Subcutaneous abdominal adipose tissue (tissue), 5 donors: ENCODE measurements around the gene MOXD1.

Experiments used
- H3K27ac ChIP-seq: one replicate; pipeline ENCODE4 v1.7.0; 2013; ENCODE audit warnings: low read depth, mild to moderate bottlenecking, inconsistent platforms, low read length, moderate library complexity
- H3K27me3 ChIP-seq, 5 donors: one replicate each; pipeline ENCODE4 v1.7.0; 2013; ENCODE audit warnings: low read length in 5 of 5, inconsistent platforms in 1 of 5; ENCODE audit not compliant: control insufficient read depth in 5 of 5, insufficient read depth in 4 of 5
- H3K36me3 ChIP-seq, 5 donors: one replicate each; pipeline ENCODE4 v1.7.0; 2013; ENCODE audit warnings: low read length in 5 of 5; ENCODE audit not compliant: control insufficient read depth in 5 of 5, insufficient read depth in 5 of 5
- H3K4me1 ChIP-seq, 5 donors: one replicate each; pipeline ENCODE4 v1.7.0; 2013; ENCODE audit warnings: low read length in 5 of 5, mild to moderate bottlenecking in 3 of 5, moderate library complexity in 1 of 5; ENCODE audit not compliant: control insufficient read depth in 5 of 5, insufficient read depth in 5 of 5
- H3K4me3 ChIP-seq, 5 donors: one replicate each; pipeline ENCODE4 v1.7.0; 2013; ENCODE audit warnings: low read length in 5 of 5, low read depth in 1 of 5
- H3K9ac ChIP-seq, 5 donors: one replicate each; pipeline ENCODE4 v1.7.0; 2013; ENCODE audit warnings: low read length in 5 of 5, mild to moderate bottlenecking in 4 of 5, moderate library complexity in 3 of 5
- H3K9me3 ChIP-seq, 5 donors: one replicate each; pipeline ENCODE4 v1.7.0; 2013; ENCODE audit warnings: low read length in 5 of 5; ENCODE audit not compliant: control insufficient read depth in 5 of 5
- donor health status: healthy.
- donor health status: healthy.
- donor health status: healthy.
- donor health status: healthy.
- donor health status: healthy.

The MOXD1 gene

GRCh38 chr6:132253211-132253610 lies 148.1 kb downstream of the MOXD1 start:
- H3K4me3 ChIP-seq = no peak overlapping the region
- H3K27ac ChIP-seq = no peak overlapping the region
- H3K27me3 ChIP-seq = no peaks in the 10 kb centered on the region
- H3K4me1 ChIP-seq = no peaks in the 10 kb centered on the region
- H3K36me3 ChIP-seq = no peaks in the 10 kb centered on the region
- peaks cover 0 to 4% (median 0%) of the 10 kb centered on the region in 5 donors for H3K9me3 ChIP-seq
- H3K9ac ChIP-seq = no peak overlapping the region

- H3K4me1 ChIP-seq = no peaks in the 10 kb centered on the region
- H3K27me3 ChIP-seq = no peaks in the 10 kb centered on the region
- H3K4me3 ChIP-seq = no peak overlapping the region
- H3K27ac ChIP-seq = no peak overlapping the region
- H3K36me3 ChIP-seq = no peaks in the 10 kb centered on the region
- H3K9me3 ChIP-seq = peaks cover 0 to 4% (median 0%) of the 10 kb centered on the region in 5 donors
- no peak overlapping the region for H3K9ac ChIP-seq
Observed at GRCh38 chr6:132252113-132252512, 149.2 kb downstream of the MOXD1 start.

- Histone ChIP-seq H3K4me1 (no peaks in the 10 kb centered on the region), H3K27me3 (no peaks in the 10 kb centered on the region), H3K4me3 (no peak overlapping the region), H3K9me3 (peaks cover 0 to 4% (median 0%) of the 10 kb centered on the region in 5 donors), H3K27ac (no peak overlapping the region), H3K36me3 (no peaks in the 10 kb centered on the region), H3K9ac (no peak overlapping the region)
Observed at GRCh38 chr6:132251711-132252110, 149.6 kb downstream of the MOXD1 start.

GRCh38 chr6:132247381-132248159 lies 153.7 kb downstream of the MOXD1 start:
- H3K27me3 ChIP-seq = no peaks in the 10 kb centered on the region
- H3K9me3 ChIP-seq = peaks cover 0 to 4% (median 0%) of the 10 kb centered on the region in 5 donors
- H3K4me3 ChIP-seq = no peak overlapping the region
- no peaks in the 10 kb centered on the region for H3K4me1 ChIP-seq
- no peak overlapping the region for H3K9ac ChIP-seq
- no peaks in the 10 kb centered on the region for H3K36me3 ChIP-seq
- no peak overlapping the region for H3K27ac ChIP-seq

- no peaks in the 10 kb centered on the region for H3K27me3 ChIP-seq
- H3K36me3 ChIP-seq = no peaks in the 10 kb centered on the region
- H3K9ac ChIP-seq = no peak overlapping the region
- H3K4me1 ChIP-seq = no peaks in the 10 kb centered on the region
- no peak overlapping the region for H3K27ac ChIP-seq
- H3K9me3 ChIP-seq = no peaks in the 10 kb centered on the region
- H3K4me3 ChIP-seq = no peak overlapping the region
Observed at GRCh38 chr6:132246632-132247270, 154.5 kb downstream of the MOXD1 start.

- H3K9ac ChIP-seq = no peak overlapping the region
- H3K9me3 ChIP-seq = no peaks in the 10 kb centered on the region
- H3K27me3 ChIP-seq = no peaks in the 10 kb centered on the region
- H3K27ac ChIP-seq = no peak overlapping the region
- H3K4me1 ChIP-seq = no peaks in the 10 kb centered on the region
- H3K4me3 ChIP-seq = no peak overlapping the region
- H3K36me3 ChIP-seq = no peaks in the 10 kb centered on the region
Observed at GRCh38 chr6:132246120-132246617, 155.1 kb downstream of the MOXD1 start.
